ENCODE measurements around the gene LMCD1. TPM values are rescaled to one million over a fixed set of nuclear protein-coding genes. Genes with fewer than 3 reads are reported as not detected.

LMCD1 gene
- total and polyA plus RNA-seq, 2 donors (not counting 1 experiment from before 2014, with no cell fraction given), result 1.4 to 4.9 TPM

DNA sequence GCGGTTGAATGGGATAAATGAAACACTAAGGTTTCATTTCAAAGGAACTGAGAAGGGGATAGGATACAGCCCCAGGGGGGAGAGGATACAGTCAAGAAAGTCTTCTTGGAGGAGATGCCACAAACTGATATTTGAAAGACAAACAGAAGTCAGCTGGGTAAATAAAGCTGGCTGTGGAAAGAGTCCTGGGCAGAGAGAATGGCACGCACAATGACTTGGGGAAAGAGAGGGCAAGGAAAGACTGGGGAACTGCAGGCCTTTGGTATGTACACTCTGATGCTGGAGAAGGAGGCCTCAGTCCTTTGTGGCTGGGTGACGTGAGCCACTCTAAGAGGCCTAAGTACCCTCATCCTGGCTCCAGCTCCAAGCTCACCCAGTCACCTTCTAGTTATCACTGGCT is 45.2 kb upstream of the LMCD1 start:
- DNase-seq (no peak), ATAC-seq (ENCODE audit: low read depth) (no peak)
- CTCF ChIA-PET, result no interaction called here
- Histone ChIP-seq H3K4me3 (ENCODE audit: control extremely low read depth in 1 of 5, extremely low read depth in 1 of 5, insufficient read depth in 1 of 5, low read depth in 2 of 5, low read length in 4 of 5) (no peak overlapping the region), H3K4me1 (ENCODE audit: control insufficient read depth in 2 of 2, insufficient read depth in 2 of 2, low read length in 2 of 2) (no peaks in the 10 kb centered on the region), H3K4me2 (replicated peaks; ENCODE audit: low read depth, low read length, poor library complexity, severe bottlenecking) (no peak overlapping the region), H3K36me3 (replicated peaks in 1 of 2; ENCODE audit: control extremely low read depth in 1 of 2, control insufficient read depth in 1 of 2, extremely low read depth in 1 of 2, insufficient read depth in 2 of 2, low read length in 1 of 2) (no peaks in the 10 kb centered on the region), H3K27me3 (replicated peaks in 1 of 4; ENCODE audit: control extremely low read depth in 1 of 4, control insufficient read depth in 3 of 4, insufficient read depth in 4 of 4, low read length in 3 of 4) (no peaks in the 10 kb centered on the region), H2AFZ (ENCODE audit: insufficient read depth, low read depth, low read length, poor library complexity, severe bottlenecking) (no peak overlapping the region), H3K79me2 (ENCODE audit: control insufficient read depth, insufficient read depth, low read length) (no peaks in the 10 kb centered on the region), H3K9me3 (ENCODE audit: control extremely low read depth in 1 of 3, control insufficient read depth in 2 of 3, insufficient read depth in 1 of 3, low read length in 2 of 3) (no peaks in the 10 kb centered on the region), H3K27ac (ENCODE audit: low read length in 2 of 2) (no peak overlapping the region), H4K20me1 (ENCODE audit: control insufficient read depth, insufficient read depth, low read length, poor library complexity, severe bottlenecking) (no peaks in the 10 kb centered on the region), H3K9ac (ENCODE audit: low read length) (no peak overlapping the region)
- WGBS (ENCODE audit: insufficient coverage), result 95% methylated on average over 2 of the region's 3 CpGs
- intact Hi-C loops (cut with micrococcal nuclease), result no loop called here
- Mint-ChIP-seq H3K4me3 (no peak overlapping the region), H3K27ac (no peak overlapping the region), H3K4me1 (no peaks in the 10 kb centered on the region), H3K27me3 (no peaks in the 10 kb centered on the region), H3K9me3 (ENCODE audit: insufficient read depth) (no peaks in the 10 kb centered on the region)
- POLR2A ChIA-PET, result no interaction called here
- no peak for TF ChIP-seq EZH2 (IDR thresholded peaks at IDR 0.05; ENCODE audit: borderline replicate concordance, insufficient read depth, low read depth, low read length, poor library complexity, severe bottlenecking)
- TF ChIP-seq, protein P1, sequence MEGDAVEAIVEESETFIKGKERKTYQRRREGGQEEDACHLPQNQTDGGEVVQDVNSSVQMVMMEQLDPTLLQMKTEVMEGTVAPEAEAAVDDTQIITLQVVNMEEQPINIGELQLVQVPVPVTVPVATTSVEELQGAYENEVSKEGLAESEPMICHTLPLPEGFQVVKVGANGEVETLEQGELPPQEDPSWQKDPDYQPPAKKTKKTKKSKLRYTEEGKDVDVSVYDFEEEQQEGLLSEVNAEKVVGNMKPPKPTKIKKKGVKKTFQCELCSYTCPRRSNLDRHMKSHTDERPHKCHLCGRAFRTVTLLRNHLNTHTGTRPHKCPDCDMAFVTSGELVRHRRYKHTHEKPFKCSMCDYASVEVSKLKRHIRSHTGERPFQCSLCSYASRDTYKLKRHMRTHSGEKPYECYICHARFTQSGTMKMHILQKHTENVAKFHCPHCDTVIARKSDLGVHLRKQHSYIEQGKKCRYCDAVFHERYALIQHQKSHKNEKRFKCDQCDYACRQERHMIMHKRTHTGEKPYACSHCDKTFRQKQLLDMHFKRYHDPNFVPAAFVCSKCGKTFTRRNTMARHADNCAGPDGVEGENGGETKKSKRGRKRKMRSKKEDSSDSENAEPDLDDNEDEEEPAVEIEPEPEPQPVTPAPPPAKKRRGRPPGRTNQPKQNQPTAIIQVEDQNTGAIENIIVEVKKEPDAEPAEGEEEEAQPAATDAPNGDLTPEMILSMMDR (IDR thresholded peaks at IDR 0.05), result no peak

DNA sequence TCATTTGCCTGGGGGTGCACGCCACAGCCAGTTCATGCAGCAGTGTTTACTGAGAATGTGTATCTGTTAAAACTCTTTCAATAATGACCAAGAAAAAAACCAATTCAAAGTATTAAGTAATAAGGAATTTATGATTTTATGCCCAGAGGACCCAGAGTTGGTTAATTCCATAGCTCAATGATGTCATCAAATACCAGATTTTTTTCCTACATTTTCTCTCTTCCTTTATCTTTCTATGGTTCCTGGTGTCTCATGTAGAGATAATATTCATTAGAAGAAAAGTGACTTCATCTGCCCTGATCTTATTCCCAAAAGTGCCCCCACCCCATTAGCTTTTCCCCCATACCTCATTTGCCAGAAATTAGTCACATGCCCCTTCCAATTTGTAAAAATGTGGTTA is 44.6 kb upstream of the LMCD1 start:
- Mint-ChIP-seq H3K27ac (no peak overlapping the region), H3K4me3 (no peak overlapping the region), H3K4me1 (no peaks in the 10 kb centered on the region), H3K27me3 (no peaks in the 10 kb centered on the region), H3K9me3 (ENCODE audit: insufficient read depth) (no peaks in the 10 kb centered on the region)
- ChIA-PET POLR2A (no interaction called here), CTCF (no interaction called here)
- intact Hi-C loops (cut with micrococcal nuclease), result no loop called here
- Histone ChIP-seq H3K4me2 (replicated peaks; ENCODE audit: low read depth, low read length, poor library complexity, severe bottlenecking) (no peak overlapping the region), H2AFZ (ENCODE audit: insufficient read depth, low read depth, low read length, poor library complexity, severe bottlenecking) (no peak overlapping the region), H3K9ac (ENCODE audit: low read length) (no peak overlapping the region), H3K36me3 (replicated peaks in 1 of 2; ENCODE audit: control extremely low read depth in 1 of 2, control insufficient read depth in 1 of 2, extremely low read depth in 1 of 2, insufficient read depth in 2 of 2, low read length in 1 of 2) (no peaks in the 10 kb centered on the region), H3K9me3 (ENCODE audit: control extremely low read depth in 1 of 3, control insufficient read depth in 2 of 3, insufficient read depth in 1 of 3, low read length in 2 of 3) (no peaks in the 10 kb centered on the region), H3K79me2 (ENCODE audit: control insufficient read depth, insufficient read depth, low read length) (no peaks in the 10 kb centered on the region), H3K4me1 (ENCODE audit: control insufficient read depth in 2 of 2, insufficient read depth in 2 of 2, low read length in 2 of 2) (no peaks in the 10 kb centered on the region), H3K27me3 (replicated peaks in 1 of 4; ENCODE audit: control extremely low read depth in 1 of 4, control insufficient read depth in 3 of 4, insufficient read depth in 4 of 4, low read length in 3 of 4) (no peaks in the 10 kb centered on the region), H3K4me3 (ENCODE audit: control extremely low read depth in 1 of 5, extremely low read depth in 1 of 5, insufficient read depth in 1 of 5, low read depth in 2 of 5, low read length in 4 of 5) (no peak overlapping the region), H4K20me1 (ENCODE audit: control insufficient read depth, insufficient read depth, low read length, poor library complexity, severe bottlenecking) (no peaks in the 10 kb centered on the region), H3K27ac (ENCODE audit: low read length in 2 of 2) (no peak overlapping the region)
- TF ChIP-seq, protein P1 (IDR thresholded peaks at IDR 0.05), result no peak
- no peak for TF ChIP-seq EZH2 (IDR thresholded peaks at IDR 0.05; ENCODE audit: borderline replicate concordance, insufficient read depth, low read depth, low read length, poor library complexity, severe bottlenecking)
- ATAC-seq (ENCODE audit: low read depth) (no peak), DNase-seq (no peak)
- no CpG with 5 or more reads among the region's 1 CpG for WGBS (ENCODE audit: insufficient coverage)
